GM19397 (cell line): Measurements from ENCODE around the gene ZNF827.
A peak's percentile ranks its signal among the peaks of the same experiment; 100 is the strongest.
"Not testable (repeated sequence)": the region's sequence is repeated elsewhere in the genome, so short reads cannot be mapped to it uniquely, and the experiment has no call there.

Experiments used
- ATAC-seq: cut with Tn5 transposase; IDR thresholded peaks from one replicate; pipeline ENCODE4 v1.9.1; 2021; ENCODE audit warnings: mild to moderate bottlenecking, moderate library complexity; ENCODE audit not compliant: unreplicated experiment

Gene ZNF827

GRCh38 chr4:145839151-145839550 is 99.5 kb downstream of the ZNF827 start:
- ATAC-seq, result no peak

- not testable (repeated sequence) for ATAC-seq
These were observed 106.2 kb downstream of the ZNF827 start for GRCh38 chr4:145832384-145832783.

DNA sequence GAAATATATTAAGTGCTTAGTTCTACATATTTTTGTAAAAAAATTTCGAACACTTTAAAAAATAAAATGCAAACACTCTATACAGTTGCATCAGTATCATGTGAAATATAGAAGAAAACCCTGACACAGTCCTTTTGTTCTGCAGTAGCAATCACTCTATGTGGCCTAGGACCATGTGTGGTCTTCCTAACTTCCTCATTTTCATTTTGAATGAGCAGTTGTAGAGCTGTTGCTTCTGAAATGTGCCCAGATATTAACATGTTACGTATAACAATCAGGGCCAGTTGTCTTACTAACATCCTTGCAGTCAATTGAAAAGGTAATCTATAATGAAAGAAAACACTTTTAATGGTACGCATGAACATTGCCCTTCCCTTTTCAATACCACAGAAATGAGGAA is 107.9 kb downstream of the ZNF827 start:
- peak; percentile 50 for ATAC-seq

- ATAC-seq, result peak; percentile 54
These were observed 108.8 kb downstream of the ZNF827 start for GRCh38 chr4:145829629-145830395.

DNA sequence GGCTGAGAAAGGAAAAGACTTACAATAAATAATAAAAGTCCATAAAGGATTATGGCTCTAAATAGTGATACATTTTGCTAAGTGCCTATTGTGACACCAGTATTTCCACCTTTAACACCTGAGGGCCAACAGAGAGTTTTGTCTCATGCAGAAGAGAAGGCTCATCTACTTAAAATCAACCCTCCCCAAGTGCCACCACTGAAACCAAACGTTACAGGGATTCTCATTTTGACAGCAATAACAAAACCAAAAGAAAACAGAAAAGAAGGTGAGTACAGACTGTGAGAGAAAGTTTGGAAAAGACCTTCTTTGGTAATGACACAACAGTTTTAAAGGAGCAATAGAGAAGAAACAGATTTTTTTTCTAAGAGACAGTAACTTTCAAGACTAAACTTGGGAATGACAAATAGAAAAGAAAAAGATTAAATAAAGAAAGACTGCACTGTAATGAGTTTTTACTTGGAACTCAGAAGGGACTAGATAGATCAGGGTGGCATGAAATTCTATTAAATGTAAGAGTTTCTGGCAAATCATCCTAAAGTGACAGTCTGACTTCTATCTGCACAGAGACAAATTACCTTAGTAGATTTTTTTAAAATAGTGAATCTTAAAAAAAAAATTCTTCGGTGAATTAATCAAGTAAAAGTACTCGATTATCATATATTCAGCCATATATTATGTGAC is 109.7 kb downstream of the ZNF827 start:
- peak; percentile 44 for ATAC-seq

- no peak for ATAC-seq
These were observed 110.7 kb downstream of the ZNF827 start for GRCh38 chr4:145827885-145828284.

GRCh38 chr4:145825255-145825654 is 113.4 kb downstream of the ZNF827 start:
- ATAC-seq, result no peak

GRCh38 chr4:145824463-145824862 is 114.2 kb downstream of the ZNF827 start:
- no peak for ATAC-seq

GRCh38 chr4:145823743-145824142 is 114.9 kb downstream of the ZNF827 start:
- no peak for ATAC-seq

DNA sequence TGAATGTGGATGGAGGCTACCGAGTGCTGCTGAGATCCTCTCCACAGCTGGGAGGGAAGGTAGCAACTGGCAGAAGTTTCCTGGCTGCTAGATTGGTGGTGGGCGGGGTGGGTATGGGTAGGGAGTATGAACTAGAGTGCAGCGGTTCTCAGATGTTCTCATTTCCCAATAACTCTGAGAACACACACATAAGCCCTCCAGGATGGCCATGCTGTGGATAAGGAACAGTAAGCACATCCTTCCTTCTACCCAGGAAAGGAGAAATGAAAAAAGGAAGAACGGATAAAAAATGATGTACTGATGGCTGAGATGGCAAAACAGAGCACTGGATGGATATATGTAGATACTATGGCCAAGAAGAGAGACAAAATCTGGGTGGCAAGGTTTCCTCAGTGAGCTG is 116.0 kb downstream of the ZNF827 start:
- no peak for ATAC-seq

DNA sequence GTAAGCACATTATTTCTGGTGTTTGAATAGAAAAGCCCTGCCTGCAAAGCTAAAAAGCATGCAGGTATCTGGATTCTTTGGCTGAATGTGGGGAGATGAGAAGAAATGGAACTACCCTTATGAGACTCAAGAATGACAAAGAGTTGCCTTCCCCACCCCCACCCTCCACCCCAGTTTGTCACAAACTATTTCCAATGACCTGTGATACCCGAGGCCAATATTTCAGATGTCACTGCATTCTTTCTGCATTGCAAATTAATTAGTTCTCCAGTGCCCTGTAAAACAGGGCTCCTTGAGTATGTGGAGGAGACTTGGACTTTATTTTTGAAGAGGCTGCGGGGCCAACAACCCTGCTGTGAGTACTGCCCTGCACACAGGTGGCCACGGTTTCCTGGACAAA is 116.4 kb downstream of the ZNF827 start:
- no peak for ATAC-seq

DNA sequence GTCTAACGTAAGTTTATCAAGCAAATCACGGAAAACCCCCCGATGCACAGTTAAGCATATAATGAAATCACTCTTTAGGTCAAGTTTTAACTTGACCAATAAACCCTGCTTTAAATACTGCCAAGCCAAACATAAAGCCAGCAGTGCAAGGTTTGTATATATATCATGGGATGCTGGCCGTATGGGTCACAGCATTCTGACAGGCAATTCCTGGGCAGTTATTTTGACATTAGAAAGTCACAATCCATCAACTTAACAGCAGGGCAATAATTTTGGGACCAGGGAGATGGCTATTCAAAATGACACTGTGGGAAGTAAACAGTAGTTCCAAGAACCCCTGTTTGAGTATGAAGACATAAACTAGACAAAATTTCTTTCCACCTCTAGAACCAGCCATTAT is 116.9 kb downstream of the ZNF827 start:
- ATAC-seq, result no peak

- ATAC-seq, result no peak
These were observed 118.2 kb downstream of the ZNF827 start for GRCh38 chr4:145820407-145820806.

DNA sequence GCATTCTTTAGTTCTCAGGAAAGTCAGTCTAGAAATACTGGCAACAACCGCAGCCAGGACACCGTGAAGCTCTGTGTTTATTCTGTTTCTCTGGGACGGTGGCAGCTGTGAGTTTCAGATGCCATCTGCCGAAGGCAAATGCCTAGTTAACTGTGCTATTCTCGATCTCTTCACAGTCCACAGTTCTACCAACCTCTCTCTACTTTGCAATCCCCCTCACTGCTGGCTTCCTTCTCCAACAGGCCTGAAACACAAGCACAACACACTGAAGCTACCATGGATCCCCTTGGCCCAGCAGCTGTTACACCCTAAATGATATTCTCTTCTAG is 118.8 kb downstream of the ZNF827 start:
- no peak for ATAC-seq

DNA sequence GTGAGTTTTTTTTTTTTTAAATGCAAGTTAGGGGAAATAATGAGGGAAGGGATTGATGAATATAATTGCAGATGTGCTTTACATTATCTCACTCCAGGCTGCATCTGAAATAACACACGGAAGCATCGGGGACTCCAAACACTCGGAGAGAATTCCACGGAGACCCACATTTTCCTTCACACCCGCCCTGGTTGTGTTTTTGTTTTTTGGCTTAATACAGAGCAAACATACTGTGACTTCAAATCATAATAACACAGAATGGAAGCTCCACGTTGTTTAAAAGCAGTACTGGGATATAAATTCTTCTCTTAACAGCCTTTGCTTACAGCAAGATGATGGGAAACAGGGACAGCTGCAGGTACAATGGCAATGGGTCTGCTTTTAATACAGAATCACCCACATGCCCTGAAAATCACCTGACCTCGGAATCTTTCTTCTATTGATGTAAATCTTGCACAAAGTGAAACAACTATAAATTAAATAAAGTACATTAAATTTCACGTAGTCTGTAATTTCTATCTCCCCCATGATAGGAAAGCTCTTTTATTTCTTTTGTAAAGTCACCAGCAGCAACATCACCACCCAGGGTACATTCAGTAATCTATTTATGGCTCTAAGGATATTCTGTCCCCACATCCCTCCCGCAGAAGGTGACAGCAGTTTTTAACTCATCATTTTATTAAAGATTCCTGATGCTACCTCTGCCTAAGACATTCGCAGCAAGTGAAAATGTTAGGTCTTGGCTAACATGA is 119.3 kb downstream of the ZNF827 start:
- ATAC-seq, result no peak

DNA sequence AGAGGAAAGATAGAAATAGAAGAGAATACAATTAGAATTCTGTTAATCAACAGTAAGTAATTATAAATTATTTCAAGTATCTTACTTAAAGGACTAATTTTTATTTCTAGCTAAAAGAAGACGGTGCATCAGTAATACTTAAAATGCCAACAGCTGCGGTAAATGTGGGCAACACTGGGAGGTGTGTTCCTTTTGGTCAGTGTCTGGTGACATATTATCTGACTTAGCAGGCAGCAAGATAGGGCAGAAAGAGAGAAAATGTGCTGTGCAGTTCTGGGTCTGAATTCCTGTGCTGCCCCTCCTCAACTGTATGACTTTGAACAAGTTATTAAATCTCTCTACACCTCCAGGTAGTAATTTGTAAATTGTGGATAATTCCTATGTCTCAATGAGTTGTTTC is 120.6 kb downstream of the ZNF827 start:
- ATAC-seq, result no peak

DNA sequence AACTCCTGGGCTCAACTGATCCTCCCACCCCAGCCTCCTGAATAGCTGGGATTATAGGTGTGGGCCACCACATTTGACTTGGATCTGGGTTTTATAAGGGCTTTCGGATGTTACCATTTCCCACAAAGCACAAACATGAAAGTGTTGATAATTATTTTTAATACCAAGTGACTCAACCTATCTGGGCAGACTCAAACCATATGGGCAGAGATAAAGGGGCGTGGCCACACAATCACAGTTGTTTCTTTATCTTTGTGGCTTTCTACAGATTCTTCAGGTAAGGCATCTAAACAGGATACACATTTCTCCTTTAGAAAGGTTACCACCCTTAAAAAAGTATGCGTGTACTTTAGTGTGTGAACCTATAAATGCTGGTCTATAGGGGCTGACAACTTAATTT is 122.5 kb downstream of the ZNF827 start:
- ATAC-seq, result no peak

DNA sequence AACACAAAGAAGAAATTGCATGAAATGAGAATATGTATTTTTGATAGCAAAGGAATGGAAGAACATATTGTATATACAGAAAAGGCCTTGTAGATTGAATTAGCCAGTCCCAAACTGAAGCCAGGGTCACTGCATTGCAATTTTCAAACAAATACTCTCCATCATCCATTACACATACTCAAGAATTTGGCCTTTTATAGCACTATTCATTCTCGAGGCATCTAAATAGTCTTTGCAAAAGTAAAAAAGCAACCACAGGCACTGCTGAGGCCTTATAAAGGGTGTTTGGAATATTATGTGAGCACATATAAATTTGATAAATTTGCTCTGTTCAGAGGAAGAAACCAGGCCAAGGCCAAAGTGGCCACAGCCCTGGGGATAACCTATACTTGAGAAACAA is 123.0 kb downstream of the ZNF827 start:
- ATAC-seq, result no peak

GRCh38 chr4:145815027-145815612 is 123.5 kb downstream of the ZNF827 start:
- no peak for ATAC-seq

- ATAC-seq, result no peak
These were observed 124.4 kb downstream of the ZNF827 start for GRCh38 chr4:145814246-145814645.

GRCh38 chr4:145812919-145813318 is 125.7 kb downstream of the ZNF827 start:
- no peak for ATAC-seq
